A673 (cell line): ENCODE measurements around the gene RNU4-1. TPM values are rescaled to one million over a fixed set of nuclear protein-coding genes. Genes with fewer than 3 reads are reported as not detected.
A peak's percentile ranks its signal among the peaks of the same experiment; 100 is the strongest.

Source experiments
- BruUV-seq: library from RNA; stranded (reverse); fragments of 400-500 nt; replicated peaks from 2 replicates; lab custom pipeline; 2021; lab: Mats Ljungman, UMichigan
- CTCF ChIA-PET: fragments of 300-600 bp; sonication (Branson Sonifier 250); formaldehyde crosslinking; loops from one replicate; lab custom pipeline; 2022; ENCODE audit warnings: antibody characterized with exemption; lab: Charles Lee
- POLR2A ChIA-PET: fragments of 300-600 bp; sonication (Branson Sonifier 250); formaldehyde crosslinking; loops from one replicate; lab custom pipeline; 2022; ENCODE audit warnings: antibody characterized with exemption; ENCODE audit not compliant: low non-redundant PET; lab: Charles Lee
- DNase-seq: peaks from one replicate; pipeline ENCODE4 v3.0.0-alpha.2; 2015; ENCODE audit warnings: low spot score
- H3K27ac ChIP-seq: fragments of 200-600 bp; sonication (generic); 2 replicates; pipeline ENCODE4 v1.5.1; 2016; ENCODE audit warnings: mixed run types, low read depth, mild to moderate bottlenecking, mixed read lengths, antibody characterized with exemption, low read length; ENCODE audit not compliant: poor library complexity, severe bottlenecking
- H3K27me3 ChIP-seq: fragments of 200-600 bp; sonication (generic); replicated peaks from 2 replicates; pipeline ENCODE4 v1.6.1; 2017; ENCODE audit warnings: mixed run types, low read depth, mild to moderate bottlenecking, mixed read lengths, antibody characterized with exemption, low read length; ENCODE audit not compliant: insufficient read depth, poor library complexity
- H3K36me3 ChIP-seq: fragments of 200-600 bp; sonication (generic); 2 replicates; pipeline ENCODE4 v1.6.1; 2016; ENCODE audit warnings: mixed run types, mild to moderate bottlenecking, mixed read lengths, antibody characterized with exemption, low read length; ENCODE audit not compliant: insufficient read depth, poor library complexity, severe bottlenecking
- H3K4me1 ChIP-seq: fragments of 200-600 bp; sonication (generic); 2 replicates; pipeline ENCODE4 v1.6.1; 2017; ENCODE audit warnings: mixed run types, mild to moderate bottlenecking, mixed read lengths, antibody characterized with exemption, low read length; ENCODE audit not compliant: insufficient read depth, poor library complexity, severe bottlenecking
- H3K4me3 ChIP-seq: fragments of 200-600 bp; sonication (generic); 2 replicates; pipeline ENCODE4 v1.5.1; 2016; ENCODE audit warnings: low read depth, mixed run types, mild to moderate bottlenecking, mixed read lengths, low read length; ENCODE audit not compliant: poor library complexity, severe bottlenecking
- H3K9me3 ChIP-seq: fragments of 200-600 bp; sonication (generic); 2 replicates; pipeline ENCODE4 v1.6.1; 2016; ENCODE audit warnings: mixed run types, low read depth, mild to moderate bottlenecking, mixed read lengths, antibody characterized with exemption, low read length; ENCODE audit not compliant: poor library complexity, severe bottlenecking
- CTCF ChIP-seq: fragments of 300-800, 200-600 bp; sonication (generic); conservative IDR thresholded peaks from 2 replicates; pipeline ENCODE4 v1.5.1; 2017; ENCODE audit warnings: low read depth, mild to moderate bottlenecking, antibody characterized with exemption, low read length, moderate library complexity, mixed read lengths
- EZH2 ChIP-seq: fragments of 200-600 bp; sonication (generic); IDR thresholded peaks from 2 replicates; pipeline ENCODE4 v1.6.1; 2017; ENCODE audit warnings: borderline replicate concordance, low read depth, mild to moderate bottlenecking, mixed read lengths, antibody characterized with exemption, low read length; ENCODE audit not compliant: poor library complexity, severe bottlenecking
- intact Hi-C: fragments of 100-400 bp; cut with micrococcal nuclease; formaldehyde crosslinking; loops from one replicate; pipeline ENCODE4 v1.10.0; 2022; ENCODE audit not compliant: unreplicated experiment
- total RNA-seq: library from RNA; stranded (reverse); gene quantifications from 2 replicates; pipeline ENCODE4 v1.2.3, GENCODE V29; 2021

Gene RNU4-1
- total RNA-seq, 1 experiment from 2014 or later: 1,130 TPM

GRCh38 chr12:120321382-120322202, 28.6 kb upstream of the RNU4-1 start:
- Histone ChIP-seq H3K27ac (no peak overlapping the region), H3K4me3 (no peak overlapping the region), H3K27me3 (no peaks in the 10 kb centered on the region), H3K9me3 (no peaks in the 10 kb centered on the region), H3K4me1 (peaks cover 3% of the 10 kb centered on the region), H3K36me3 (no peaks in the 10 kb centered on the region)
- no peak for DNase-seq
- POLR2A ChIA-PET: interaction anchor here (0.5 kb wide), 1 partner anchor 113 kb away, joined by 5 read pairs; no protein-coding TSS in a partner anchor
- BruUV-seq: no TSS peak
- CTCF ChIA-PET: no interaction called here
- TF ChIP-seq EZH2 (no peak), CTCF (no peak)
- intact Hi-C loops: loop anchor here (10.0 kb wide), 2 partner anchors 113 to 773 kb away; partner anchors contain the start of gene COX6A1

- ChIA-PET POLR2A (interaction anchor here (0.6 to 1.2 kb wide), 2 partner anchors 26 to 32 kb away, joined by 4 to 5 read pairs; partner anchors contain the start of gene RNU4-2), CTCF (interaction anchor here (0.6 to 1.9 kb wide), 4 partner anchors 15 to 812 kb away, joined by 3 to 19 read pairs (median 6); partner anchors contain the start of gene SIRT4)
- H3K36me3 ChIP-seq: no peaks in the 10 kb centered on the region
- H3K27ac ChIP-seq: peak overlapping the region; percentile 61
- DNase-seq: peak; percentile 100
- TF ChIP-seq EZH2 (no peak), CTCF (peak; percentile 77)
- intact Hi-C loops: loop anchor here (1.0 kb wide), 1 partner anchor 26 kb away; the partner anchor contains the start of gene RNU4-2
- peaks cover 4% of the 10 kb centered on the region for H3K4me1 ChIP-seq
- no peaks in the 10 kb centered on the region for H3K27me3 ChIP-seq
- H3K9me3 ChIP-seq: no peaks in the 10 kb centered on the region
- H3K4me3 ChIP-seq: peak overlapping the region; percentile 50
- BruUV-seq: no TSS peak
Measured at GRCh38 chr12:120317224-120318105, 24.4 kb upstream of the RNU4-1 start.

GRCh38 chr12:120316798-120317223, 23.8 kb upstream of the RNU4-1 start:
- CTCF ChIA-PET: interaction anchor here (0.6 to 1.9 kb wide), 3 partner anchors 15 to 812 kb away, joined by 3 to 19 read pairs (median 8); partner anchors contain the start of gene SIRT4
- TSS peak; percentile 95 for BruUV-seq
- H3K36me3 ChIP-seq: no peaks in the 10 kb centered on the region
- H3K4me1 ChIP-seq: peaks cover 4% of the 10 kb centered on the region
- intact Hi-C loops: loop anchor here (1.0 kb wide), 1 partner anchor 26 kb away; the partner anchor contains the start of gene RNU4-2
- peak overlapping the region; percentile 61 for H3K27ac ChIP-seq
- H3K9me3 ChIP-seq: no peaks in the 10 kb centered on the region
- DNase-seq: no peak
- TF ChIP-seq EZH2 (no peak), CTCF (no peak)
- POLR2A ChIA-PET: interaction anchor here (0.6 to 1.2 kb wide), 2 partner anchors 25 to 31 kb away, joined by 4 to 5 read pairs; partner anchors contain the start of gene RNU4-2
- H3K27me3 ChIP-seq: no peaks in the 10 kb centered on the region
- peak overlapping the region; percentile 50 for H3K4me3 ChIP-seq
